ENCODE measurements around the gene NKTR. TPM values are rescaled to one million over a fixed set of nuclear protein-coding genes. Genes with fewer than 3 reads are reported as not detected.
"Not testable (repeated sequence)": the region's sequence is repeated elsewhere in the genome, so short reads cannot be mapped to it uniquely, and the experiment has no call there.

The NKTR gene
- total RNA-seq, 1 donor from 2014 or later, result 142 TPM

DNA sequence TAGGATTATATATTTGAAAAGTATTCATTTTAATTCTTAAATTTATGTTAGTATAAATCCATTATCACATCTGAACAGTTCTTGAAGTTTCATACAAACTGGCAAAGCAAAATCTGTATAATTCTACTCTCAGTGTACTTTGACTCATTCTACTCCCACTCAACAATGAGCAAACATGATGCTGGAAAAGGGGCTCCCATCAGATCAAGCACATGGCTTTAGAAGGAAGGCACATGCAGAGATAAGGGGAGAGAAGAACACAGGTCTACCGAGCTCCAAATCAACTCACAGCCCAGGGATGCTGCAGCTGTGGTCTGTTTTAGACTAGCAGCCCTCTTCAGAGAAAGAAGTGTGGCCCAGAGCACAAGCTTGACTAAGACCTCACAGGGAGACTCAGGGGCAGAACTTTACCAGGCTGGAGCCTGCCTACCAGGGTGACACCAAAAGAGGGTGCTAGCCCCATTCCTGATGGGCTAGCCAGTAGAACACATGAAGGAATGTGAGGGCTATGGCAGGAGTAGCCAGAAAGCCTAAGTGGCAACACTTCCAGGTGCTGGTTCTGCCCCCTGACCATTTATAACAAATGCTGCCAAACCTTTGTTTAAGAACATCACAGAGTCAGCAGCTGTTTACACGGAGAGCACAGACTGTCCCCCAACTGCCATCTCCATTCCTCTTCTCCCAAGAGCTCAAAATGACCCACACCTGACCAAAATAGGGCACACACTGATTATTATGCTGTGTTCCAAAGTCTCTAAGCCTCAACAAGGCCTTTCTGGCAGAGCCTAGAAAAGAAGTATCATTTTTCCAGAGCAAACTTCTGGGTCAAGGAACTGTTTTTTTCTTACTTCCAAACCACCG lies 38.2 kb upstream of the NKTR start:
- H3K27me3 Mint-ChIP-seq, result no peaks in the 10 kb centered on the region
- no peak for DNase-seq (ENCODE audit: low spot score, unreplicated experiment)
- H3K27ac Mint-ChIP-seq, result no peak overlapping the region
- H3K9me3 Mint-ChIP-seq (ENCODE audit: low read depth), result no peaks in the 10 kb centered on the region
- TF ChIP-seq, protein P1, sequence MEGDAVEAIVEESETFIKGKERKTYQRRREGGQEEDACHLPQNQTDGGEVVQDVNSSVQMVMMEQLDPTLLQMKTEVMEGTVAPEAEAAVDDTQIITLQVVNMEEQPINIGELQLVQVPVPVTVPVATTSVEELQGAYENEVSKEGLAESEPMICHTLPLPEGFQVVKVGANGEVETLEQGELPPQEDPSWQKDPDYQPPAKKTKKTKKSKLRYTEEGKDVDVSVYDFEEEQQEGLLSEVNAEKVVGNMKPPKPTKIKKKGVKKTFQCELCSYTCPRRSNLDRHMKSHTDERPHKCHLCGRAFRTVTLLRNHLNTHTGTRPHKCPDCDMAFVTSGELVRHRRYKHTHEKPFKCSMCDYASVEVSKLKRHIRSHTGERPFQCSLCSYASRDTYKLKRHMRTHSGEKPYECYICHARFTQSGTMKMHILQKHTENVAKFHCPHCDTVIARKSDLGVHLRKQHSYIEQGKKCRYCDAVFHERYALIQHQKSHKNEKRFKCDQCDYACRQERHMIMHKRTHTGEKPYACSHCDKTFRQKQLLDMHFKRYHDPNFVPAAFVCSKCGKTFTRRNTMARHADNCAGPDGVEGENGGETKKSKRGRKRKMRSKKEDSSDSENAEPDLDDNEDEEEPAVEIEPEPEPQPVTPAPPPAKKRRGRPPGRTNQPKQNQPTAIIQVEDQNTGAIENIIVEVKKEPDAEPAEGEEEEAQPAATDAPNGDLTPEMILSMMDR (IDR thresholded peaks at IDR 0.05; ENCODE audit: unreplicated experiment), result no peak
- H3K36me3 Mint-ChIP-seq (ENCODE audit: insufficient read depth), result peaks cover 10% of the 10 kb centered on the region
- no peak overlapping the region for H3K4me3 Mint-ChIP-seq (ENCODE audit: low read depth)
- no peaks in the 10 kb centered on the region for H3K4me1 Mint-ChIP-seq (ENCODE audit: low read depth)

DNA sequence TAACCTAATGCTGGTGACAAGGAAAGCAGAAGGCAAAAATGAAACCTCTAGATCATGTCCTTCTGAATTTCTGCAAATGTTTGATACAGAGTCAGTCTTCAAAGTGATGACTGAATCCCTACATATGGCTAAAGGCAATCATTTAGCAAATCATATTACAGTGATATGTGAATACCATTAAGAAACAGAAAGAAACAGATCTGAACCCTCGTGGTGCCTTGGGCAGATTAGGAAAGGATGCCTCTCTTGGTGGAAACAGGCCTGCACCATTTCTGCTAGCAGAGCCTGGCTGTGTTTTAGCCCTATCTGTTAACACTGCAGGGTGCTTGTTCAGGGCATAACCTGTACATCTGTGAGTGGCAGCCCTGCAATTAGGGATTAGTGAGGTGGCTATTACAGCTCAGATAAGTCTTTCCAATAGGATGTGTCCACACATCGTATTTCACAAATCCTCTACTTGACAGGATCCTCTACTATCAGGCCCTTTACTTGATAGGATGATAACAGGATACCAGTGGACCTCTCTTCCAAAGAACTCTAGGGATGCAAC lies 30.8 kb upstream of the NKTR start:
- Mint-ChIP-seq H3K9me3 (ENCODE audit: low read depth) (peaks cover 8% of the 10 kb centered on the region), H3K27ac (no peak overlapping the region), H3K4me3 (ENCODE audit: low read depth) (no peak overlapping the region), H3K27me3 (no peaks in the 10 kb centered on the region), H3K36me3 (ENCODE audit: insufficient read depth) (peaks cover 16% of the 10 kb centered on the region), H3K4me1 (ENCODE audit: low read depth) (no peaks in the 10 kb centered on the region)
- TF ChIP-seq, protein P1 (IDR thresholded peaks at IDR 0.05; ENCODE audit: unreplicated experiment), result no peak
- no peak for DNase-seq (ENCODE audit: low spot score, unreplicated experiment)

DNA sequence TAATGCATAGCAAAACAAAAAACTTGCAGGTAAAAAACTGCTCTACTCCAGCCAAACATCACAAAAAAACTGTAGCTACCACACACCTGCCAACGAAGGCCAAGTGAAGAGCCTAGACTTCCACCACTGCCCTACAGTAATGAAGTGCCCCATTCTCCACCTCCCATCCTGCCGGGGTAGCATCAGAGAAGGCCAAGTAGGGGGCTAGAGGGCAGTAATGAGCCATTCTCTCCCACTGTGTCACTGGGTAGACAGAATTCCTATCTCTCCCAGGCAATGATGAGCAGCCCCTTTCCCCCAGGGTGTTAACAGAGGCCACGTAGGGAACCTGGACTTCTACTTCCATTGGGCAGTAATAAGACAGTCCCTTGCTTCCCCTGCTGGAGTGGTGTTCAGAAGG lies 28.2 kb upstream of the NKTR start:
- Mint-ChIP-seq H3K36me3 (ENCODE audit: insufficient read depth) (peaks cover 32% of the 10 kb centered on the region), H3K27ac (peak overlapping the region; percentile 29), H3K4me3 (ENCODE audit: low read depth) (no peak overlapping the region), H3K27me3 (no peaks in the 10 kb centered on the region), H3K9me3 (ENCODE audit: low read depth) (peaks cover 18% of the 10 kb centered on the region), H3K4me1 (ENCODE audit: low read depth) (no peaks in the 10 kb centered on the region)
- DNase-seq (ENCODE audit: low spot score, unreplicated experiment), result no peak
- TF ChIP-seq, protein P1 (IDR thresholded peaks at IDR 0.05; ENCODE audit: unreplicated experiment), result peak; percentile 35

DNA sequence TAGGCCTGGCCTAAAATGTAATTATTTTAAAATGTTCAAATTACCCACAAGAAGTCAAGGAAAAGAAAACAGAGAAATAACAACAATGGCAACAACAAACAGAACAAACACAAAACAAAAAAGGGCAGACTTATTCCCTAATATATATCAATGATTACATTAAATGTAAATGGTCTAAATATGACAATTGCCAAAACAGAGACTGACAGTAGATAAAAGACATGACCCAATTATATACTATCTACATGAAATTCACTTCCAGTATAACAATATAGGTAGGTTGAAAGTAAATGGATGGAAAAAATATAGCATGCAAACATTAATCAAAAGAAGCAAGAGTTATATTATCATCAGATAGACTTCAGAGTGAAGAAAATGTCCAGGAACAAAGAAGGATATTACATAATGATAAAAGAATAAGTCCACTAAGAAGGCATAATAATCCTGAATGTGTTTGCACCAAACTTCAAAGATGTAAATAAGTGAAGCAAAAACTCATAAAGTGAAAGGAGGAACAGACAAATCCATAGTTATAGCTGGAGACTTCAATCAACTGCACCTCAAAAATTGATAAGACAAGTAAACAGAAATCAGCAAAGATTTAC lies 25.2 kb upstream of the NKTR start:
- Mint-ChIP-seq H3K9me3 (ENCODE audit: low read depth) (peaks cover 18% of the 10 kb centered on the region), H3K4me3 (ENCODE audit: low read depth) (no peak overlapping the region), H3K27me3 (no peaks in the 10 kb centered on the region), H3K4me1 (ENCODE audit: low read depth) (peaks cover 4% of the 10 kb centered on the region), H3K27ac (no peak overlapping the region), H3K36me3 (ENCODE audit: insufficient read depth) (peaks cover 40% of the 10 kb centered on the region)
- DNase-seq (ENCODE audit: low spot score, unreplicated experiment), result no peak
- TF ChIP-seq, protein P1 (IDR thresholded peaks at IDR 0.05; ENCODE audit: unreplicated experiment), result no peak

DNA sequence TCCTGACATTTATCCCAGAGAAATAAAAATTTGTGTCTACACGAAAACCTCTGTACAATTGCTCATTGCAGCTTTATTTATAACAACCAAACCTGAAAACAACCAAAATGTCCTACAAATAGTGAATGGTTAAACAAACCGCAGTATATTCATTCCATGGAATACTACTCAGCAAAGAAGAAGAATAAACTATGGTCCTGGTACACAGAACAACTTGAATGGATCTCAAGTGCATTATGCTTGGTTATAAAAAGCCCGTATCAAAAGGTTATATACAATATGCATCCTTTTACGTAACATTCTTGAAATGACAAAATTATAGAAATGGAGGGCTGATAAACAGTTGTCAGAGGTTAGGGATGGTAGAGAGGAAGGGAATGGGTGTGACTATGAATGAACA lies 22.4 kb upstream of the NKTR start:
- Mint-ChIP-seq H3K36me3 (ENCODE audit: insufficient read depth) (peaks cover 36% of the 10 kb centered on the region), H3K27ac (peak overlapping the region; percentile 59), H3K9me3 (ENCODE audit: low read depth) (peaks cover 18% of the 10 kb centered on the region), H3K4me1 (ENCODE audit: low read depth) (peaks cover 22% of the 10 kb centered on the region), H3K4me3 (ENCODE audit: low read depth) (no peak overlapping the region), H3K27me3 (no peaks in the 10 kb centered on the region)
- TF ChIP-seq, protein P1 (IDR thresholded peaks at IDR 0.05; ENCODE audit: unreplicated experiment), result no peak
- DNase-seq (ENCODE audit: low spot score, unreplicated experiment), result no peak

DNA sequence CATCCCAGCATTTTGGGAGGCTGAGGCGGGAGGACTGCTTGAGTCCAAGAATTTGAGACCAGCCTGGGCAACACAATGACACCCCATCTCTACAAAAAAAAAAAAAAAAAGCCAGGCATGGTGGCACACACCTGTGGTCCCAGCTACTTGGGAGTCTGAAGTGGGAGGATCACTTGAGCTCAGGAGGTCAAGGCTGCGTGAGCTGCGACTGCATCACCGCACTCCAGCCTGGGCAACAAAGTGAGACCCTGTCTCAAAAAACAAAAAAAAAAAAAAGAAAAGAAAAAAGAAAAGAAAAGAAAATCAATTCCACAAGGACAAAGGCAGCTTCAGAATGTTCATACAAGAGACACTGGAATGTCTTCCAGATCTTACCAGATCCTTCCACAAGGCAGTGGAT lies 21.1 kb upstream of the NKTR start:
- H3K4me1 Mint-ChIP-seq (ENCODE audit: low read depth), result peaks cover 24% of the 10 kb centered on the region
- H3K27ac Mint-ChIP-seq; H3K27me3 Mint-ChIP-seq; DNase-seq (ENCODE audit: low spot score, unreplicated experiment): not testable (repeated sequence)
- H3K36me3 Mint-ChIP-seq (ENCODE audit: insufficient read depth), result peaks cover 29% of the 10 kb centered on the region
- H3K4me3 Mint-ChIP-seq (ENCODE audit: low read depth), result peak overlapping the region; percentile 6
- H3K9me3 Mint-ChIP-seq (ENCODE audit: low read depth), result peaks cover 13% of the 10 kb centered on the region

Data from progenitor cell of endocrine pancreas (in vitro differentiated cells).